GOT3 (cell line): ENCODE data around the gene JADE3.

Experiments used
- DNase-seq: peaks from one replicate; lab custom pipeline; 2025; ENCODE audit warnings: mixed read lengths; lab: John Stamatoyannopoulos, UW

Gene JADE3

DNA sequence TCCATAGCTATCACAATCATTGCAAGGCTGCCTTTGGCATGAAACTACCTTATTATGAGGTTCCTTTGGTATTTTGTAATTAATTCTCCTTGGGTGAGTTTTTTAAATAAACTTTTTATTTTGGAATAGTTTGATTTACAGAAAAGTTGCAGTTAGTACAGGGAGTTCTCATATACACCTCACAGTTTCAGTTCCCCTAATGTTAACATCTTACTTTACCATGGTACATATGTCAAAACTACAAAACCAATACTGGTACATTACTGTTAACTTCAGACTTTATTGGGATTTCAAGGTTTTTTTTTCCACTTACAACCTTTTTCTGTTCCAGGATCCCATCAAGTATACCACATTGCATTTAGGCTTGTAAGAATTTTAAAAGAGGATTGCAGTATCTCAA, 114.0 kb downstream of the JADE3 start:
- no peak for DNase-seq

- no peak for DNase-seq
Observed at GRCh38 chrX:47030339-47030738, 118.1 kb downstream of the JADE3 start.

DNA sequence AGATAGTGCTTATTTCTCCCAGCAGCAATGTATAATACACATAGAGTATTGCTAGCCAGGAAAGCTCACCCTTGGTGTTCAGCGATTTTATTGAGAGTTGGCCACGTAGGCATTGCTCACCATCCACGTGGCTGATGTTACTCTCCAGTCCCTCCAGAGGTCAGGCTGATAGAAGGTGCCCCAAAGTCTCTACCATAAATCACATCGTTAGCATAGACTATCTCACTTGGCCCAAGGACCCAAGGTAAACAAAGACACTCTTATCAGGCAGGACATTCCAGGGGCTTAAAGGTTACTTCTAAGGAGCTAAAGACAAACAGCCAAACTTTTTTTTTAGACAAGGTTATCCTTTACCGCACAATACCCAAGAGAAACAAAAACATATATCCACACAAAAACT, 135.8 kb downstream of the JADE3 start:
- DNase-seq = no peak

DNA sequence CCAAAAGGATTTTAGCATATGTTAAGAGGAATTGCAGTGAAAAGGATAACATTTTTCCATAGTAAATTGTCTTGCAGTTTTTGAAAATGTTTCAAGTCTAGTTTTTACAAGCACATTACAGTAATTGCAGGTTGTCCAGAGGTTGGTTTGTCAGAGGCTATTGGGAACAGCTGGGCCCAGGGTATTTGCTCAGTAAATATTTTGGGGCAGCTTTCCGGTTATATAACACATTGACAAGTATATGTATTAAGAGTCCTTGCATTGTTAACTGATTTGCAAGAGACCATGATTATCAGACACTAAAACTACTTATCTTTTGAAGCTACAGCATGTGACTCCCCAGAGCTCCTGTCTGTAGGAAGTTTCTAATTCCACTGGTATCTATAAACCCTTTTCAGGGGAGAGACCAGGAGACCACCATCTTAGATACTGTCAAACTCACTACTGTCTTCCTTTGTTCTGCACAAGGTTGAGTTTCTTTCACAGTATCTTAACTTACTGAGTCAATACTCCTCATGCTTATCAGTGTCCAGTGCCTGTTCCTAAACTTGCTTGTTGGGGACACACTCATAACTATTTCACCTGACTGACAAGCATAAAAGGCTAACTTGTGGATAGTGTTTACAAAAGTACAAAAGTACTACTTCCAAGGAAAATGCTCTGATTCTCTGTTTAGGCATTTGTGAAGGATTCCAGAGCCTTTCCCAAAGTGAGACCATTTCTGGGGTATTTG, 147.1 kb downstream of the JADE3 start:
- DNase-seq = no peak

DNA sequence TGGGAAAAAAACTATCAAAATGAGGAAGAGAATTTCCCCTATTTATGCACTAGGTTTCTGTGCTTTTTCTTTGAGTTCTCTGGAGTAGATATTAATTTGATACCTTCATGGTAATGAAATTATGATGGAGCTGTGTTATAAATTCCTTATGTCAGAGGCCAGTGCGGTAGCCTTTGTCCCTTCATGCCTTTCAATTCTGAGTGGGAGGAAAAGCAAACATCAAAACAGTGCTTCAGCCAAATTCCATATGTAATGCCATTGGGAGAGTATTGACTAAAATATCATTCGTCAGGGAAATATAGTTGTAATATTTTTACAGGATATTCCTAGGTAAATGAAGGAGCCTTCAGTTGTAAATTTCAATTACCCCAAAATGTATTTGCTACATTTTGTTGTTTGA, 148.5 kb downstream of the JADE3 start:
- no peak for DNase-seq

DNA sequence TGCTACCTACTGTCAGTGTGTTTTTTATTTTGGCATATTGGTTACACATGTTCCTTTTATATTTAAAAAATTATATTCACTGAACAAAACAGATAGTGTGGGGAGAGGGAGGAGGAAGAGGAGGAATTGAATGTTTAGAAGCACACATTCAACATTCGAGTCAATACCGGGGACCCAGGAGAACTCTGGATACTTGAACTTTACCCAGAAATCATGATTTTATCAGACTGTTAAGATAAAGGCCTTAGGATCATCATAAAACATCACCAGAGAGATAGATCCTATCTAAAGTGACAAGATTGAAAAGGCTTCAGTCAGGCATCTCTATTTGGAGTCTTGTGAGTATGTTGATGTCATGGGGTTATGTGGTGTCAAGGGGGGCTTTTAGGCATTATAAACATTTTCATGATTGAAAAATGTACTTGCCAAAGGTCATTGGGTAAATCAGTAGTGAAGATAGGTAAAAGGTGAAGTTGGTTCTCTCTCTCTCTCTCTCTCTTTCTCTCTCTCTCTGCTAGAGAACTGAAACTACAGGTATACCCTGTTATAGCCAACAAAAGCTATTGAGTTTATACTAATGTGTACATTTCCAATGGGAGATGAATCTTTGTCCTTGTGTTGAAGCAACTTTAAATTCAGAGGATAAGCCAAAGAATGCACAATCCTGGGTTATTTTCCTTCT, 149.2 kb downstream of the JADE3 start:
- no peak for DNase-seq

GRCh38 chrX:47063179-47063578, 151.0 kb downstream of the JADE3 start:
- DNase-seq = no peak

- DNase-seq = no peak
Observed at GRCh38 chrX:47068214-47068613, 156.0 kb downstream of the JADE3 start.

DNA sequence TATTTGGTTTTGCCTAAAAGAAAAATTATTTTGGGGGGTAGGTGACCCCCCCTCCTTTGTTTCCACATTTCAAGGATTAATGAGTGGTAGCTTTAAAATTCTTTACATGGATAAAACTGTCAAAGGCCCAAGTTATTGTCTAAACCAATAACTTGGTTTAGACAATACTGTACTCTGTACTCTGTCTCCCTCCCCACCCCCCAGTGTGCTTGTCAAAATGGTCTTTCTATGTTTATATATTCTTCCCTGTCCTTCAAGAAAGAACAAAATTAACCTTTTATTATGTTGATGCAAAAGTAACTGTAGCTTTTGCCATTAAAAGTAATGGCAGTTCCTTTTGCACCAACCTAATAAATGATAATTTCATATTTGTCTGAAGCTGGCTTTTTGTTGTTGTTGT, 156.5 kb downstream of the JADE3 start:
- no peak for DNase-seq

DNA sequence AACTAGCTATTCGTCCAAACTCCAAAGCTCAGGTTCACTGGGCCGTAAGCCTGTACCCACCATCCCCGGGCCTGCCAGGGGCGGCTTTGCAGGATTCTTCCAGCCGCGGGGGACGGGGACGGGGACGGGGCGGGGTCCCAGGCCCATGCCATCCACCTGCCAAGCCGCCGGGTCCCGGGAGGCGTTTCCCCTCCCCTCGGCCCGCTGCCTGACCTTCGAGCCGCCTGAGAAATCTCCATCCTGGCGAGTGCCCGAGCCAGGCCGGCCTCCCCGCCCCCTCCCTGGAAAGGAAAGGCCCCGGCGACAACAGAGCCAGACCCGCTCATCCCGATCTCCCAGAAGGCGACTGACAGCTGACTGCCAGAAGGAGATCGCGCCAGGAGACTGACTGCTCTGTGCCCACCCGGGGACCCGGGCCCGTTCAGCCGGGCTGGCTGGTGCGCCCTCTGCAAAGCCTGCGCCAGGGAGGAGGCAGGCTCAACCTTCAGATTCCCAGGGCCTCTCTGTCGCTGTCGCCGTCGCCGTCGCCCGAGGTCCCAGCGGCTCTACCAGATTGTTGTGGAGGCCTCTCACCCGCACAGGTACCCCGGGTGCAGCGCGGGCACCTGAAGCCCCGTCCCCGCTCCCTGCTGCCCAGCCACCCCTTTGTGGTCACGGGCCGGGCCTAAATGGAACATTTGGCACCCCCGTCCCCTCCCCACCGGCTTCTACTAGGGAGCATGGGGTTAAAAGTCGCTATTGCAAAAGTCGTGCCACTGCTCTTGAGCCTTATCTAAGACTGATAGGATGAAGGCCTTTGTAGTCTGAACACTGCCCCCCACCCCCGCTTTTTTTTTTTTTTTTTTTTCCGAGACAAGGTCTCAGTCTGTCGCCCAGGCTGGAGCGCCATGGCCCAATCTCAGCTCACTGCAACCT, 166.2 kb downstream of the JADE3 start, which contains the start of gene RGN:
Gene RGN (plus strand): TSS at position 315 of the 915 bp plus-strand sequence. CDS start 2,702 bp downstream, outside the sequence.
- no peak for DNase-seq

GRCh38 chrX:47080215-47080914, 168.1 kb downstream of the JADE3 start:
- no peak for DNase-seq

GRCh38 chrX:47080915-47081236, 168.7 kb downstream of the JADE3 start:
- no peak for DNase-seq

GRCh38 chrX:47091149-47091775, 179.0 kb downstream of the JADE3 start:
- no peak for DNase-seq

- no peak for DNase-seq
Observed at GRCh38 chrX:47093248-47093647, 181.0 kb downstream of the JADE3 start.

- no peak for DNase-seq
Observed at GRCh38 chrX:47093860-47094259, 181.6 kb downstream of the JADE3 start.

DNA sequence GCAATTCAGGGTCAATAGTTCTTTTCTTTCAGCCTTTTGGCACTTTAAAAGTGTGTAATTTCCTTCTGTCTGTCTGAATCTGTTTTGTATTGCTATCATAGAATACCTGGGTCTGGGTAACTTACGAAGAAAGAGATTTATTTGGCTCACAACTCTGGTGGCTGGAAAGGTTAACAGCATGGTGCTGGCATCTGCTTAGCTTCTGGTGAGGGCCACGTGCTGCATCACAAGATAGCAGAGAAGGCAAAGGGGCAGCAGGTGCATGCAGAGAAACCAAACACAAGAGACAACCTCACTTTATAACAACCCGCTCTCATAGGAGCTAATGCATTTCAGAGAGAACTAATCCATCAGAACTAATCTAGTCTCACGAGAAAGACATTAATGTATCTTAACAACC, 184.8 kb downstream of the JADE3 start:
- DNase-seq = no peak

GRCh38 chrX:47098338-47099094, 186.3 kb downstream of the JADE3 start:
- DNase-seq = no peak

GRCh38 chrX:47101206-47101605, 189.0 kb downstream of the JADE3 start:
- DNase-seq = no peak
